ENCODE measurements around the gene DNAH3. TPM values are rescaled to one million over a fixed set of nuclear protein-coding genes. Genes with fewer than 3 reads are reported as not detected.

Gene DNAH3
- total and polyA plus RNA-seq, 2 of the 13 experiments (the other 11 are each of a cell fraction or from before 2014, with no cell fraction given) = 0.07 to 0.08 TPM

DNA sequence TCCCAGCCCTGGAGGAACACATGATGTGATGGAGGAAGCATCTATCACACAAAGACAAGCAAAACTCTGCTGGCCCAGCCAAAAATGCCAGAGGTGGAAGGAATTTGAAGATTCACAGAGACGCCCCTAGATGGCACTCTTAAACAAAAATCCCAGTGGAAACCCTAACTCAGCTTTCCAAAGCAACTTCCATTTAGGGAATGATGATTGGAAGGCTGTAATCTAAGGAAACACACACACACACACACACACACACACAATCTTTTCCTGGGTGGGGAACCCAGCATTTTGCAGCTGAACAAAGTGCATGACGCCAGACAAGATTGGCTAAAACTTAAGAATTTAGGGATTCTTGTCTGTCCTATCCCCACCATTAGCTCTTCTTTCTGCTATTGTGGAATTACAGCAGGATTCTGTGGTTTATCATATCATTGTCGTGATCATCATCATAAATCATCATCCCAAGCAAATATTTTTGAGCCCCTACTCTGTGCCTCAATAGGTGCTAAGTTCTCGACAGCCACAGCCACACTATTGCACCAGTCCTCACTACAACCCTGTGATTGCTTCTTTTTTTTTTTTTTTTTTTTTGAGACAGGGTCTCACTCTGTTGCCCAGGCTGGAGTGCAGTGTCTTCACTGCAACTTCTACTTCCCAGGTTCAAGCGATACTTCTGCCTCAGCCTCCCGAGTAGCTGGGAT is 6.3 kb upstream of the DNAH3 start (continued):
- TF ChIP-seq, protein P1, sequence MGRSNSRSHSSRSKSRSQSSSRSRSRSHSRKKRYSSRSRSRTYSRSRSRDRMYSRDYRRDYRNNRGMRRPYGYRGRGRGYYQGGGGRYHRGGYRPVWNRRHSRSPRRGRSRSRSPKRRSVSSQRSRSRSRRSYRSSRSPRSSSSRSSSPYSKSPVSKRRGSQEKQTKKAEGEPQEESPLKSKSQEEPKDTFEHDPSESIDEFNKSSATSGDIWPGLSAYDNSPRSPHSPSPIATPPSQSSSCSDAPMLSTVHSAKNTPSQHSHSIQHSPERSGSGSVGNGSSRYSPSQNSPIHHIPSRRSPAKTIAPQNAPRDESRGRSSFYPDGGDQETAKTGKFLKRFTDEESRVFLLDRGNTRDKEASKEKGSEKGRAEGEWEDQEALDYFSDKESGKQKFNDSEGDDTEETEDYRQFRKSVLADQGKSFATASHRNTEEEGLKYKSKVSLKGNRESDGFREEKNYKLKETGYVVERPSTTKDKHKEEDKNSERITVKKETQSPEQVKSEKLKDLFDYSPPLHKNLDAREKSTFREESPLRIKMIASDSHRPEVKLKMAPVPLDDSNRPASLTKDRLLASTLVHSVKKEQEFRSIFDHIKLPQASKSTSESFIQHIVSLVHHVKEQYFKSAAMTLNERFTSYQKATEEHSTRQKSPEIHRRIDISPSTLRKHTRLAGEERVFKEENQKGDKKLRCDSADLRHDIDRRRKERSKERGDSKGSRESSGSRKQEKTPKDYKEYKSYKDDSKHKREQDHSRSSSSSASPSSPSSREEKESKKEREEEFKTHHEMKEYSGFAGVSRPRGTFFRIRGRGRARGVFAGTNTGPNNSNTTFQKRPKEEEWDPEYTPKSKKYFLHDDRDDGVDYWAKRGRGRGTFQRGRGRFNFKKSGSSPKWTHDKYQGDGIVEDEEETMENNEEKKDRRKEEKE (IDR thresholded peaks at IDR 0.05) = no peak
- TF ChIP-seq, protein P2, sequence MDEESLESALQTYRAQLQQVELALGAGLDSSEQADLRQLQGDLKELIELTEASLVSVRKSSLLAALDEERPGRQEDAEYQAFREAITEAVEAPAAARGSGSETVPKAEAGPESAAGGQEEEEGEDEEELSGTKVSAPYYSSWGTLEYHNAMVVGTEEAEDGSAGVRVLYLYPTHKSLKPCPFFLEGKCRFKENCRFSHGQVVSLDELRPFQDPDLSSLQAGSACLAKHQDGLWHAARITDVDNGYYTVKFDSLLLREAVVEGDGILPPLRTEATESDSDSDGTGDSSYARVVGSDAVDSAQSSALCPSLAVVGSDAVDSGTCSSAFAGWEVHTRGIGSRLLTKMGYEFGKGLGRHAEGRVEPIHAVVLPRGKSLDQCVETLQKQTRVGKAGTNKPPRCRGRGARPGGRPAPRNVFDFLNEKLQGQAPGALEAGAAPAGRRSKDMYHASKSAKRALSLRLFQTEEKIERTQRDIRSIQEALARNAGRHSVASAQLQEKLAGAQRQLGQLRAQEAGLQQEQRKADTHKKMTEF (CRISPR knock-in tag; IDR thresholded peaks at IDR 0.05) = 0 out of 2 replicates have a peak, but pooled peaks have one; percentile 32
- no peak for TF ChIP-seq NBN (conservative IDR thresholded peaks at IDR 0.05)
- TF ChIP-seq ZNF383 (CRISPR knock-in tag; IDR thresholded peaks at IDR 0.05; ENCODE audit: borderline replicate concordance) = 0 out of 2 replicates have a peak, but pooled peaks have one; percentile 46
- no peak for TF ChIP-seq ZFP41 (CRISPR knock-in tag; IDR thresholded peaks at IDR 0.05; ENCODE audit: borderline replicate concordance)
- TF ChIP-seq, protein P3, sequence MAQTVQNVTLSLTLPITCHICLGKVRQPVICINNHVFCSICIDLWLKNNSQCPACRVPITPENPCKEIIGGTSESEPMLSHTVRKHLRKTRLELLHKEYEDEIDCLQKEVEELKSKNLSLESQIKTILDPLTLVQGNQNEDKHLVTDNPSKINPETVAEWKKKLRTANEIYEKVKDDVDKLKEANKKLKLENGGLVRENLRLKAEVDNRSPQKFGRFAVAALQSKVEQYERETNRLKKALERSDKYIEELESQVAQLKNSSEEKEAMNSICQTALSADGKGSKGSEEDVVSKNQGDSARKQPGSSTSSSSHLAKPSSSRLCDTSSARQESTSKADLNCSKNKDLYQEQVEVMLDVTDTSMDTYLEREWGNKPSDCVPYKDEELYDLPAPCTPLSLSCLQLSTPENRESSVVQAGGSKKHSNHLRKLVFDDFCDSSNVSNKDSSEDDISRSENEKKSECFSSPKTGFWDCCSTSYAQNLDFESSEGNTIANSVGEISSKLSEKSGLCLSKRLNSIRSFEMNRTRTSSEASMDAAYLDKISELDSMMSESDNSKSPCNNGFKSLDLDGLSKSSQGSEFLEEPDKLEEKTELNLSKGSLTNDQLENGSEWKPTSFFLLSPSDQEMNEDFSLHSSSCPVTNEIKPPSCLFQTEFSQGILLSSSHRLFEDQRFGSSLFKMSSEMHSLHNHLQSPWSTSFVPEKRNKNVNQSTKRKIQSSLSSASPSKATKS (CRISPR knock-in tag; IDR thresholded peaks at IDR 0.05) = no peak
- TF ChIP-seq, protein P4, sequence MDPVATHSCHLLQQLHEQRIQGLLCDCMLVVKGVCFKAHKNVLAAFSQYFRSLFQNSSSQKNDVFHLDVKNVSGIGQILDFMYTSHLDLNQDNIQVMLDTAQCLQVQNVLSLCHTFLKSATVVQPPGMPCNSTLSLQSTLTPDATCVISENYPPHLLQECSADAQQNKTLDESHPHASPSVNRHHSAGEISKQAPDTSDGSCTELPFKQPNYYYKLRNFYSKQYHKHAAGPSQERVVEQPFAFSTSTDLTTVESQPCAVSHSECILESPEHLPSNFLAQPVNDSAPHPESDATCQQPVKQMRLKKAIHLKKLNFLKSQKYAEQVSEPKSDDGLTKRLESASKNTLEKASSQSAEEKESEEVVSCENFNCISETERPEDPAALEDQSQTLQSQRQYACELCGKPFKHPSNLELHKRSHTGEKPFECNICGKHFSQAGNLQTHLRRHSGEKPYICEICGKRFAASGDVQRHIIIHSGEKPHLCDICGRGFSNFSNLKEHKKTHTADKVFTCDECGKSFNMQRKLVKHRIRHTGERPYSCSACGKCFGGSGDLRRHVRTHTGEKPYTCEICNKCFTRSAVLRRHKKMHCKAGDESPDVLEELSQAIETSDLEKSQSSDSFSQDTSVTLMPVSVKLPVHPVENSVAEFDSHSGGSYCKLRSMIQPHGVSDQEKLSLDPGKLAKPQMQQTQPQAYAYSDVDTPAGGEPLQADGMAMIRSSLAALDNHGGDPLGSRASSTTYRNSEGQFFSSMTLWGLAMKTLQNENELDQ (CRISPR knock-in tag; IDR thresholded peaks at IDR 0.05; ENCODE audit: borderline replicate concordance) = no peak
- TF ChIP-seq RBAK (CRISPR knock-in tag; IDR thresholded peaks at IDR 0.05) = no peak
- TF ChIP-seq, protein P5, sequence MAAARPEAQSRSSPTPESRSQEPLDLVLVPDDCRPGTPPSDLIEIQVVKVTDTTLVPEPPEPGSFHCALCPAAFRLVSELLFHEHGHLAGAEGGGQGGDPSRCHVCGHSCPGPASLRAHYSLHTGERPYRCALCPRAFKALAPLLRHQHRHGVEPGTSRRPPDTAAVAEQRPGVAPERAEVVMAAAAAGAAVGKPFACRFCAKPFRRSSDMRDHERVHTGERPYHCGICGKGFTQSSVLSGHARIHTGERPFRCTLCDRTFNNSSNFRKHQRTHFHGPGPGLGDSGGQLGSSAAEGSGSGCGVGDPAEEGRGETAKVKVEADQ (CRISPR knock-in tag; IDR thresholded peaks at IDR 0.05; ENCODE audit: borderline replicate concordance) = 0 out of 2 replicates have a peak, but pooled peaks have one; percentile 37
- TF ChIP-seq NR3C1 (CRISPR knock-in tag; IDR thresholded peaks at IDR 0.05) = no peak
- TF ChIP-seq GATA4 (IDR thresholded peaks at IDR 0.05; ENCODE audit: borderline replicate concordance, low read depth) = no peak
- TF ChIP-seq FOSL2 (CRISPR knock-in tag; IDR thresholded peaks at IDR 0.05) = 0 out of 2 replicates have a peak, but pooled peaks have one; percentile 12
- no peak for TF ChIP-seq ZNF589 (CRISPR knock-in tag; conservative IDR thresholded peaks at IDR 0.05)
- TF ChIP-seq HOXA5 (CRISPR knock-in tag; IDR thresholded peaks at IDR 0.05) = 0 out of 2 replicates have a peak, but pooled peaks have one; percentile 45

Data from HepG2 (cell line).